Gastrocnemius medialis (tissue), 4 donors: Measurements from ENCODE around the gene CHD6.

Experiments
- CTCF ChIP-seq, 5 experiments: fragments of 450-650 bp in 3 of 5; fragments of 200-600 bp in 2 of 5; sonication (generic) in 2 of 5; IDR thresholded peaks in 4 of 5; conservative IDR thresholded peaks in 1 of 5; 1 replicate in 4 of 5; 2 replicates in 1 of 5; pipeline ENCODE4 v1.5.1; 2016 to 2019; ENCODE audit warnings: antibody characterized with exemption in 5 of 5, mild to moderate bottlenecking in 3 of 5, moderate library complexity in 3 of 5
- POLR2A ChIP-seq, 2 donors: fragments of 450-650 bp; IDR thresholded peaks; one replicate each; pipeline ENCODE4 v1.6.1; 2017; ENCODE audit warnings: antibody characterized with exemption in 2 of 2, mild to moderate bottlenecking in 2 of 2, moderate library complexity in 2 of 2

GRCh38 chr20:41621421-41621820 is 3.2 kb upstream of the CHD6 start:
- no peak for TF ChIP-seq CTCF (IDR thresholded peaks at IDR 0.05 in 4 of 5, conservative IDR thresholded peaks at IDR 0.05 in 1 of 5)
- TF ChIP-seq POLR2A (IDR thresholded peaks at IDR 0.05): no peak
